Hypothalamus (tissue), 51 donors: ENCODE results near the gene DSCAML1.
"Not testable (repeated sequence)": the region's sequence is repeated elsewhere in the genome, so short reads cannot be mapped to it uniquely, and the experiment has no call there.

Source experiments
- DNase-seq, 51 donors: peaks; one replicate each; lab custom pipeline; 2025; lab: John Stamatoyannopoulos, UW

DSCAML1 gene

DNA sequence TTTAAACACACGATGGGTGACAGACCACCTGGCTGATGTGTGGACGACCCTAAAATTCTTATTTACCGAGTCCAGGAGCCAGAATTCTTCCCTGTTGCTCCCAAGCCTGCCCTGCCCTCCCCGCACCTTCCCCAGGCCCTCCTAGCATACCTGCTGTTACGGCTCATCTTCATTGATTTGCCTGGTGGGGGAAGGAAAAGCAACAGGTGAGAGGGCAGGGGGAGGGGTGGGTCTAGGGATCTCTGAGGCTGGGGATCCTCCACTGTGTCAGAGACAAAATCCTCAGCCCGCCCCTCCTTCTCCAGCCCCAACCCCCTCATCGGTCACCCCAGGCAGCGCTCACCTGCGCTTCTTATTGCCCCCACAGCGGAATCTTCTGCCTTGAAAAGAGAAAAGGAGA lies 23.5 kb upstream of the DSCAML1 start:
- no peak for DNase-seq

- no peak for DNase-seq
These were observed 23.1 kb upstream of the DSCAML1 start for GRCh38 chr11:117820071-117820470.

GRCh38 chr11:117819096-117820040 lies 22.4 kb upstream of the DSCAML1 start:
- peak in 13 of 51 donors; percentile 15 to 58 (median 27) for DNase-seq

GRCh38 chr11:117818041-117818873 lies 21.2 kb upstream of the DSCAML1 start:
- DNase-seq: no peak

- DNase-seq: peak in 47 of 51 donors; percentile 38 to 91 (median 73)
These were observed 20.5 kb upstream of the DSCAML1 start for GRCh38 chr11:117817368-117818040.

DNA sequence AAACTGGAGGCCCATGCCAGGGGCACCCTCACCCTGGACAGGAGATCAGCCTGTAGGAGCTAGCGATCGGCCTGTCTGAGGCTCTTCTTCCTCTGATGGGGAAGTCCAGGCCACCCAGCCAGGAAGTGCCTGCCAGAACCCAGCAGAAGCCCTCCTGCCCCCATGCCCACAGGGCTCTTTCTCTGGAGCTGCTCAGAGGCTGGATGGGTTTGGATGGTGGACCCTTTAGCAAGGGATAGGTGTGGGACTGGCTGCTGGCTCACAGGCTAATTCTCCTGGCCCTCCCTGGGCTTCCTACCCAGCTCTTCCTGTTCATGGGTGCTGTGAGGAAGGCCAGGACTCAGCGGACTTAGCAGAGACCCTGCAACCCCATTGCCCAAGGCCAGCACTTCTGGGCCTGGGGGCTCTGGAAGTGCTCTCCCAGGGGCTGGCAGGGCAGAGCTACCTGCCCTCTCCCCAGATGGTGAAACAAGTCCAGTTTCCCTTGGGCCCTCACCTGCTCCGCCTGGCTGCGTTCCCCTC lies 19.9 kb upstream of the DSCAML1 start:
- peak in 1 of 51 donors; percentile 24 for DNase-seq

DNA sequence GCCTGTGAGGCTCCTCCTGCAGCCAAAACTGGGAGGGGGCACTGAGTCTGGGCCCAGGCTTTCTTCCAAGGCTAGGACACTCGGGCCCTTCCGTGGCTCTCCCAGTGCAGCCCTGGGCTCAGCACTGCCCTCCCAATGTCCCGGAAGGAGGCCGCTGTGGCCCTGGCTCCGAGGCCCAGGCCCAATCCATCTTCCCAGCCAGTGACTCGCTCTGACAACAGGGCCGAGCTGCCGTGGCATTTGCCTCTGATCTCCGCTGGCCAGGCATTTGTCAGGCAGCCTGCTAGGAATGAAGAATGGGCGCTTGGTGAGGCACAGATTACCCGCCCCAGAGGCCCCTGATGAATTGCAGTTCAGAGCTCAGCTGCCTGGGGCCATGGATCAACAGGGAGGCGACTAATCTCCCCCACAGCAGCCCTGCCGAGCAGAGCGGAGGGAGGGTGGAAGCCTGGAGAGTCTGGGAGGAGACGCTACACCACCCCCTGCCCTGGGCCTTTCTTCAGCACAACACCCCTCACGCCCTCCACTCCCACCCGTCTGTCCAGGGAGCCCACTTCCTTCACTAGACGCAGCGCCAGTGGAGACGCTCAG lies 19.2 kb upstream of the DSCAML1 start:
- peak in 1 of 51 donors; percentile 24 for DNase-seq

DNA sequence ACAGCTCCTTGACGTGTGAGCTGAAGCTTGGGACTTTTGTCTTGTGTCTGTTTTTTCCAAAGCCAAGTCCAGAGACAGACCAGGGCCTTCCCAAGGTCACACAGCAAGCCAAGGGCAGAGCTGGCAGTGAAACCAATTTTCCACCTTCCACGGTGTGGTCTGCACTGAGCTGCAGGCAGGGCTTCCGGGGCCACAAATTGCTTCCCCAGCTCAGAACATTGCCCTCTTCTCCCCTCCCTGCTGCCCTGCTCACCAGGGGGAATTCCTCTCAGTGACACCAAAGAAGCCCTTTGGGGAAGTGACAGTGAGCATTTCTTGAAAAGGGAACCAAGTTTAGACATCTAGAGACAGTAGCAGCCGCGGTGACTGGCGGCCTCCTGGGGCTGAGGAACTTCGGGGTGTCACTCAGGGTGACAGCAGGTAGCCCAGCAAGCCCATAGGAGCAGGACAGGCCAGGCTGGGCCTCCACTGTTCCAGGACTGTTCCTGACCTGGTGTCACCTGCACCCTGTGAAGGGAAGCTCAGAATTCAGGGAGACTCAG lies 18.3 kb upstream of the DSCAML1 start:
- DNase-seq: peak in 3 of 51 donors; percentile 18 to 26 (median 23)

- peak in 18 of 51 donors; percentile 9 to 56 (median 35) for DNase-seq
These were observed 17.8 kb upstream of the DSCAML1 start for GRCh38 chr11:117814766-117815261.

- DNase-seq: no peak
These were observed 17.3 kb upstream of the DSCAML1 start for GRCh38 chr11:117814204-117814765.

DNA sequence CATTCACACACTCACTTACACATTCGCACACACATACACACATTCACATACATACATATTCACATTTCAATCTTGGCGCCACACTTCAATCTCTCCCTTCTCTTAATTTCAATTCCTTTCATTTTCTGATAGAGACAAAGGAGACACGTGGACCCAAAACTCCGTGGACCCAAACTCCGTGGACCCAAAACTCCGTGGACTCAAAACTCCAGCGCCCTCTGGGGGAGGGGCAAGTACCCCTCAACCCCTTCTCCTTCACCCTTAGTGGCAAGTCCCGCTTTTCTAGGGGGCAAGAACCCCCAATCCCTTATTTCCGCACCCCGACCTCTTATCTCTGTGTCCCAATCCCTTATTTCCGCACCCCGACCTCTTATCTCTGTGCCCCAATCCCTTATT lies 13.0 kb upstream of the DSCAML1 start:
- not testable (repeated sequence) for DNase-seq

DNA sequence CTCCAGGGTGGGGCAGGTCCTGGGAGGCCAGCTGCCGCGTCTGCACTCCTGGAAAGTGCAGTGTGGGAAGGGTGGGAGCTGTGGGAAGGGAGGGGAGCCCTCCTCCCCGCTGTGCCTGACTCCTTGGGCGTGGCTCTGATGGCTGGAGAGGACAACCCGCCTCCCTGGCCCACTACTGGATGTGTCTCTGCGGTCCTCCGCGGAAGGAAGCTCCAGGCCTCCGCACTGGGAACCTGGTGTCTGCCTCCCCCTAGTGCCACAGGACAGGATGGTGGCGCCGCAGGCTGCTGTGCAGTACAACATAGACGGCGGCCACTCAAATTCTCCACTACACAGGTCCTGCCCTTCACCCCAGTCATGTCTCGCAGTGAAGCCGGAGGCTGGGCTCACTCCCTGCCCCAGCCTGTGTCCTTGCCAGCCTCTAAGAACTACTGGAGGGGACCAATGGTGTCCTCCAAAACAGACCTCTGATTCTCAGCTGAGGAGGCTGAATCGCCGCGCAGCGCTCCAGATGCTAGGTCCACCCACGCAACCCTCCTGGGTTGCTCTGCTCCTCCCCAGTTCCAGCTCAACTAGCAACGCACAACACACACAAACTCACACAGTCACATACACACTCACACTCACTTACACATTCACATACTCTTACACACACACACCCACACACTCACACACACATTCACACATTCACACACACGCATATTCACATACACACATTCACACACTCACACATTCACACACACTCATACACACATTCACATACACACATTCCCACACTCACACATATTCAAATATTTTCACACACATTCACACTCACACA lies 12.4 kb upstream of the DSCAML1 start:
- DNase-seq: peak in 43 of 51 donors; percentile 28 to 88 (median 68)

DNA sequence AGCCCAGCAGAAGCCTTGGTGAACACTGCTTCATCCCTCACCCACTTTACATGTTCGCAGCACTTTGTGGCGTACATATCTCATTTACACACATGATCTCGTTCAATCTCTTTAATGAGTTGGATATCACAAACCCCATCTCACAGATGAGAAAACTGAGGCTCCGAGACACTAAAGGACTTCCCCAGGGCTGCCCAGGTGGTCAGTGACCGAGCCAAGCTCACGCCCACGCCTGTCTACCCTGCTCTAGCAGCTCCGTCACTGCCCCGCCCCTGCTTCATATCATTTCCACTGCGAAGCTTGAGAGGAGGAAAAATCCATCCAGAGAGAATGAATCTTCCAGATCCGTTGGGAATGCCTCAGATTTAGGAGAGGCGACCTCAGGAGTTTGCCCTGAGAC lies 11.8 kb upstream of the DSCAML1 start:
- no peak for DNase-seq

GRCh38 chr11:117807482-117808327 lies 10.7 kb upstream of the DSCAML1 start:
- peak in 38 of 51 donors; percentile 13 to 85 (median 61) for DNase-seq

GRCh38 chr11:117806846-117807245 lies 9.8 kb upstream of the DSCAML1 start:
- DNase-seq: peak in 1 of 51 donors; percentile 12

- DNase-seq: no peak
These were observed 8.0 kb upstream of the DSCAML1 start for GRCh38 chr11:117805045-117805444.

- no peak for DNase-seq
These were observed 6.9 kb upstream of the DSCAML1 start for GRCh38 chr11:117803896-117804295.
